LNCAP (cell line): ENCODE results near the gene LTN1.

ENCODE experiments used
- TF ChIP-seq, protein P1 (sequence below): fragments of 450-650 bp; IDR thresholded peaks from 2 replicates; pipeline ENCODE4 v1.5.1; 2017; ENCODE audit warnings: mild to moderate bottlenecking

LTN1 gene

DNA sequence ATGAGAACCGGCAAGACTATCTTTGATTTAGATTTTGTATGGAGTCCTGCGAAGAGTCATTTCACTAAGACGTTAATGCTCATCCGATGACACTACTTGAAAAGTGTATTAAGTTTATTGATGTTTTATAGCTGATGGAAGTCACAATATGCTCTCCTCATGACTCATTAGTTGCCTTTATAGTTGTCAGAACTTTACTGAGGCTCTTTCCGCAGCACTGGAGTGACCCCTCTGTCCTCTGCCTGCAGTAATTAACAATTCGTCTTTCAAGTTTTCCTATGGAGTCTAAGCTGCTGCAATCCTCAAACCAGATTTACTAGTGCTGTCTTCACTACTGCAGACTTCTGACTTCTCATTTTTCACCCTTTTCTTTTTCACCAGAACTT lies 32.6 kb upstream of the LTN1 start:
- TF ChIP-seq, protein P1, sequence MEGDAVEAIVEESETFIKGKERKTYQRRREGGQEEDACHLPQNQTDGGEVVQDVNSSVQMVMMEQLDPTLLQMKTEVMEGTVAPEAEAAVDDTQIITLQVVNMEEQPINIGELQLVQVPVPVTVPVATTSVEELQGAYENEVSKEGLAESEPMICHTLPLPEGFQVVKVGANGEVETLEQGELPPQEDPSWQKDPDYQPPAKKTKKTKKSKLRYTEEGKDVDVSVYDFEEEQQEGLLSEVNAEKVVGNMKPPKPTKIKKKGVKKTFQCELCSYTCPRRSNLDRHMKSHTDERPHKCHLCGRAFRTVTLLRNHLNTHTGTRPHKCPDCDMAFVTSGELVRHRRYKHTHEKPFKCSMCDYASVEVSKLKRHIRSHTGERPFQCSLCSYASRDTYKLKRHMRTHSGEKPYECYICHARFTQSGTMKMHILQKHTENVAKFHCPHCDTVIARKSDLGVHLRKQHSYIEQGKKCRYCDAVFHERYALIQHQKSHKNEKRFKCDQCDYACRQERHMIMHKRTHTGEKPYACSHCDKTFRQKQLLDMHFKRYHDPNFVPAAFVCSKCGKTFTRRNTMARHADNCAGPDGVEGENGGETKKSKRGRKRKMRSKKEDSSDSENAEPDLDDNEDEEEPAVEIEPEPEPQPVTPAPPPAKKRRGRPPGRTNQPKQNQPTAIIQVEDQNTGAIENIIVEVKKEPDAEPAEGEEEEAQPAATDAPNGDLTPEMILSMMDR = no peak

DNA sequence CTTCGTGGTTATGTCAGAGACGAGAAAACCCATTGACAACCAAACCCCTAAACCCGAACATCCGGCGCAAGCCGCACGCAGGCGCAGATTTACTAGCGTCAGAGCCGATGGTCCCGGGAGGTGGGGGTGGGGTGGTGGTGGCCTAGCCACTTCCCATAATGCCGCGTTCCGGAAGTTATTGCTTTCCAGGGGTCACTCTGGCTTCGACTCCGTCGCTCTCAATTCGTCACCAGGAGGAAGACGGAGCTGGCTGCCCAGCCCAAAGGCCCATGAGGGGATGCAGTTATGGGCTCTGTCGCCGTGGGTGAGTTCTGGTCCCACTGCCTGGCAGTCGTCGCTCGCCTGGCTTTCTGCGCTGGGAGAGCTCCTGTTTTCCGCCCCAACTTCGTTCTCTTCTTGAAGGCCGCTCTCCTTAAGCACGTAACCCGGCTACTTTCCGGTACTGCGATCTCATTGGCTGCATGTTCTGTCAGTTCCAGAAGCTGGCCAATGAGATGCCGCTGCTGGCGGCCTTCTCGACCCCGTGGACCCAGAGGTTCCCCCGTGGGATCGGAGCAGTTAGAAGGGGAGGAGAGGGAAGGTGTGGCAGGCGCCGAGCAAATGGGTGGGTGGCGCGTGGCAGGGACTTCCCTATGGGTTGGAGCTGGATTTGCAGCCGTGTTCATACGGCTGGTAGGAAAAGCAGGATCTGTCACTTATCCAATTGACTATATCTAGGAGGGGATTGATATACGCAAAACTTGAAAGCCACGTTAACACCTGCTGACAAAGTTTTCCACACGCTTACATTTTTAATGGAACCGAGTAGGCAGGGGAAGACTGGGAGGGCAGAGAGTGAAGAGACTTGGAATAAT lies 32.0 kb upstream of the LTN1 start, which contains the start of gene USP16:
USP16 (plus strand) TSS at position 195 of the 854 bp plus-strand sequence. CDS start 3,246 bp downstream, outside the sequence.
- TF ChIP-seq, protein P1 = no peak

- TF ChIP-seq, protein P1 = no peak
Observed at GRCh38 chr21:29022166-29022565, 29.5 kb upstream of the LTN1 start.

DNA sequence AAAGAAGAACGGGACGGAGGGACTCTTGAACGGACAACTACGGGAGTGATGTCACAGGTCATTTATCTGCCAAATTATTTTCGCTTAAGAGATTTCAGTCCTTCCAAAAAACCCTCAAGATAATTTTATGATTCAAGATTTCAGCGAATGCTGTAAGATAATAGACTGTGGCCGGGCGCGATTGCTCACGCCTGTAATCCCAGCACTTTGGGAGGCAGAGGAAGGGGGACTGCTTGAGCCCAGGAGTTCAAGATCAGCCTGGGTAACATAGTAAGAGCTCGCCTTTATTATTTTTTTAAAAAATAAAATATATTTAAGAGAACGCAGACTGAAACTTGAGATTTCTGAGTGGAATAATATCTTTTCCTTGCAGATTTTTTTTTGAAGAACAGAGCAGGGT lies 25.9 kb upstream of the LTN1 start:
- TF ChIP-seq, protein P1 = no peak

DNA sequence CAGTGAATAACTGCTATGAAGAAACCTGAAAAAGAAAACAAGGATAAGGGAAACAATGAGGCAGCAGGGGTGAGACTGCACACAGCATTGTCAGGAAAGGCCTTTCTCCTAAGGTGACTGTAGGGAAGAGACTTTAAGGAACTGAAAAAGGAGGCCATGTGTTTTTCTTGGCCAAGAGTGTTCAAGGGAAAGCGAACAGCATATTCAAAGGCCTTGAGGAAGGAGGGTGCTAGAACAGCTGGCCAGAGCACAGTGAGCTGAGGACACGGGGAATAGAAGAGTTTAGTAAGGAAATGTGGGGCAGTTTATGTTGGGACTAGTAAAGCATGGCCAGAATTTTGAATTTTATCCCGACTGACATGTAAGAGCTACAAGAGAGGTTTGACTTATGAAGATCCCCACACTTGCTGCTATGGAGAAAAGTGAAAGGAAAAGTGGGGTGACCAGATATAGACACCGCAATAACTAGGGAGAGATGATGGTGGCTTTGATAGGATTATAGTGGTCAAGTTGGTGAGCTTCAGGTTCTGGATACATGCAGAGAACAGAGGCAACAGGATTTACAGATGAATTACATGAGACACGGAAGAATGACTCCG lies 25.1 kb upstream of the LTN1 start:
- TF ChIP-seq, protein P1 = no peak

DNA sequence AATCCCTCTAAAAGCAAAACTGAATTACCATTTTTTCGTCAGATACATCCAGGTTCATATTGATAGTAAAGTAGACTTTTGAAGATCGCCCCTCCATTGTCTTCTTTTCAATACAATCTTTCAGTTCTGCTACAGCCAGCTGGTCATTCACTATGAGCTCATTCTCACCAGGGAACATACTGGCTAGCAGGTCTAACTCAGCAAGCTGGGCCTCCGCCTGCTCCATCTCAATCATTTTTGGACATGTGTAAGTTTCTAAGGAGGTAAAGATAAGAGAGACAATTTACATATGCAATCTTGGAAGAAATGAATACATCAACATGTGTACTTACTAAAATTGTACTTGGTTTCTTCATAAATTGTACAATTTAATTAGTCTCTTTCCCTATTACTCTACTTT lies 15.7 kb upstream of the LTN1 start:
- TF ChIP-seq, protein P1 = no peak

DNA sequence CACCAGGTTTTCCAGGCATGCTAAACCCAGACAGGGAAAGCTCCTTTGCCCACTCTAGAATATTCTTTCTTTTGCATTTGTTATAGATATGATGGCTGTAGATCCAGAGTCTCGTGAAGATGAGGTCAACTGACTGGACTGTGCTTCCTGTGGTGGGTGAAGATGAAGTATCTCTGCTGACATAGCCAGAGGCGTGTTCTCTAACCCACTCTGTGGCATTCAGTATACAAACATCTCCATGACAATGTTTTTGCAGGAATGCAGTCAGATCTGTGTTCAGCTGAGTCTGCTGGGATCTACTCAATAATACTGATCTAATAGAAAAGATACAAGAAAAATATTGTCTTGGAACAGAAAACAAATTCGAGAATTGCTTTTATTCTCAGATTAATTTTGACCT lies 15.1 kb upstream of the LTN1 start:
- TF ChIP-seq, protein P1 = no peak
